K562 (cell line): ENCODE data around the gene C1QTNF5. TPM values are rescaled to one million over a fixed set of nuclear protein-coding genes. Genes with fewer than 3 reads are reported as not detected.
A peak's percentile ranks its signal among the peaks of the same experiment; 100 is the strongest.

Source experiments
- BCOR ChIP-seq: fragments of 450-650 bp; IDR thresholded peaks from 2 replicates; pipeline ENCODE4 v1.6.1; 2016
- CBX3 ChIP-seq, 2 experiments: IDR thresholded peaks; 1 replicate in 1 of 2; 2 replicates in 1 of 2; pipeline ENCODE4 v1.6.1; 2012; ENCODE audit warnings: inconsistent platforms in 2 of 2, low read length in 2 of 2, borderline replicate concordance in 1 of 2, control low read depth in 1 of 2
- CREM ChIP-seq: IDR thresholded peaks from 2 replicates; pipeline ENCODE4 v1.6.1; 2014; ENCODE audit warnings: antibody characterized with exemption, low read depth
- ESRRA ChIP-seq: fragments of 450-650 bp; IDR thresholded peaks from 2 replicates; pipeline ENCODE4 v1.6.1; 2014; ENCODE audit warnings: low read depth, mild to moderate bottlenecking, moderate library complexity, borderline replicate concordance
- ETV6 ChIP-seq, 3 experiments: fragments of 150-350 bp in 1 of 3; sonication (generic) in 1 of 3; formaldehyde crosslinking in 1 of 3; IDR thresholded peaks; 2 replicates each; pipeline versions ENCODE4 v1.6.1 to v1.8.0; 2014 to 2022; ENCODE audit warnings: borderline replicate concordance in 2 of 3, low read depth in 2 of 3, antibody characterized with exemption in 1 of 3, low read length in 1 of 3, mild to moderate bottlenecking in 1 of 3, missing genetic modification reagents in 1 of 3
- IFI16 ChIP-seq: fragments of 250-450 bp; sonication (Bioruptor Pico); IDR thresholded peaks from 2 replicates; pipeline ENCODE4 v2.1.2; 2022; ENCODE audit warnings: mild to moderate bottlenecking, inconsistent platforms
- MTA1 ChIP-seq: fragments of 450-650 bp; IDR thresholded peaks from 2 replicates; pipeline ENCODE4 v1.6.1; 2017; ENCODE audit warnings: borderline replicate concordance
- NONO ChIP-seq, 2 experiments: fragments of 200-400 bp in 1 of 2; fragments of 450-650 bp in 1 of 2; formaldehyde crosslinking in 1 of 2; IDR thresholded peaks; 2 replicates each; pipeline ENCODE4 v1.6.1; 2017; ENCODE audit warnings: low read depth in 2 of 2, mild to moderate bottlenecking in 2 of 2, moderate library complexity in 2 of 2, low read length in 1 of 2
- NR1H2 ChIP-seq: sonication (generic); formaldehyde crosslinking; IDR thresholded peaks from 2 replicates; pipeline ENCODE4 v1.4.0; 2020; ENCODE audit warnings: mild to moderate bottlenecking, missing genetic modification reagents
- POLR3G ChIP-seq: IDR thresholded peaks from 2 replicates; pipeline ENCODE4 v1.6.1; 2011; ENCODE audit not compliant: insufficient read length, insufficient replicate concordance; ENCODE audit errors: extremely low read depth
- SP2 ChIP-seq: IDR thresholded peaks from 2 replicates; pipeline ENCODE4 v1.6.1; 2011; ENCODE audit warnings: mild to moderate bottlenecking, low read depth, low read length, moderate library complexity; ENCODE audit not compliant: poor library complexity, severe bottlenecking; ENCODE audit errors: extremely low read depth
- TARDBP ChIP-seq: fragments of 450-650 bp; IDR thresholded peaks from 2 replicates; pipeline ENCODE4 v1.6.1; 2016
- ZBTB17 ChIP-seq: fragments of 450-650 bp; formaldehyde crosslinking; IDR thresholded peaks from 2 replicates; pipeline ENCODE4 v1.4.0; 2020; ENCODE audit warnings: mild to moderate bottlenecking
- ZNF12 ChIP-seq: sonication (generic); formaldehyde crosslinking; IDR thresholded peaks from 2 replicates; pipeline ENCODE4 v1.4.0; 2020; ENCODE audit warnings: mild to moderate bottlenecking, missing genetic modification reagents
- ZNF174 ChIP-seq: fragments of 250-450 bp; sonication (Bioruptor Pico); IDR thresholded peaks from 2 replicates; pipeline ENCODE4 v1.4.0; 2020; ENCODE audit warnings: mild to moderate bottlenecking
- ZNF766 ChIP-seq: fragments of 200-800 bp; sonication (Bioruptor generic); conservative IDR thresholded peaks from 2 replicates; pipeline ENCODE4 v1.6.1; 2016; ENCODE audit warnings: missing genetic modification characterization, missing compliant biosample characterization
- polyA plus RNA-seq, 8 experiments: library from polyadenylated mRNA; depleted of rRNA in 4 of 8; stranded (reverse) in 5 of 8; unstranded in 3 of 8; fragments of >200 nt; fragmentation: Nextera tagmentation in 2 of 8; fragmentation: Illumina TruSeq in 1 of 8; extraction: Ambion mirVana in 2 of 8; extraction: Trizol in 1 of 8; gene quantifications; 2 replicates each; pipeline versions ENCODE4 v1.2.1 to v1.2.3, GENCODE V29; 2011 to 2014; ENCODE audit warnings: inconsistent platforms in 1 of 8, missing spikeins in 1 of 8
- total RNA-seq, 7 experiments: library from RNA; depleted of rRNA in 6 of 7; stranded (reverse); fragments of >200 nt in 6 of 7; fragmentation: Illumina TruSeq in 2 of 7; extraction: Trizol in 2 of 7; gene quantifications; 2 replicates each; pipeline versions ENCODE4 v1.2.1 to v1.2.3, GENCODE V29; 2011 to 2021; ENCODE audit warnings: low replicate concordance in 1 of 7
- TF ChIP-seq, protein P1 (sequence below): fragments of 450-650 bp; formaldehyde crosslinking; IDR thresholded peaks from 2 replicates; pipeline ENCODE4 v1.4.0; 2022; ENCODE audit warnings: missing genetic modification characterization
- TF ChIP-seq, protein P2 (sequence below): conservative IDR thresholded peaks from 2 replicates; pipeline ENCODE4 v1.6.1; 2011; ENCODE audit warnings: low read depth, mild to moderate bottlenecking, low read length; ENCODE audit not compliant: control insufficient read depth
- TF ChIP-seq, protein P3 (sequence below): sonication (generic); IDR thresholded peaks from 2 replicates; pipeline ENCODE4 v1.6.1; 2016
- TF ChIP-seq, protein P4 (sequence below): fragments of 250-450 bp; sonication (Bioruptor Pico); IDR thresholded peaks from 2 replicates; pipeline ENCODE4 v1.5.0; 2021
- TF ChIP-seq, protein P5 (sequence below): fragments of 450-650 bp; formaldehyde crosslinking; IDR thresholded peaks from 2 replicates; pipeline ENCODE4 v1.4.0; 2020; ENCODE audit warnings: mild to moderate bottlenecking, moderate library complexity

C1QTNF5 gene
- total and polyA plus RNA-seq, 9 of the 15 experiments (the other 6 are each of a cell fraction or from before 2014, with no cell fraction given), result 0.07 to 0.76 (median 0.24) TPM; not detected in 1

DNA sequence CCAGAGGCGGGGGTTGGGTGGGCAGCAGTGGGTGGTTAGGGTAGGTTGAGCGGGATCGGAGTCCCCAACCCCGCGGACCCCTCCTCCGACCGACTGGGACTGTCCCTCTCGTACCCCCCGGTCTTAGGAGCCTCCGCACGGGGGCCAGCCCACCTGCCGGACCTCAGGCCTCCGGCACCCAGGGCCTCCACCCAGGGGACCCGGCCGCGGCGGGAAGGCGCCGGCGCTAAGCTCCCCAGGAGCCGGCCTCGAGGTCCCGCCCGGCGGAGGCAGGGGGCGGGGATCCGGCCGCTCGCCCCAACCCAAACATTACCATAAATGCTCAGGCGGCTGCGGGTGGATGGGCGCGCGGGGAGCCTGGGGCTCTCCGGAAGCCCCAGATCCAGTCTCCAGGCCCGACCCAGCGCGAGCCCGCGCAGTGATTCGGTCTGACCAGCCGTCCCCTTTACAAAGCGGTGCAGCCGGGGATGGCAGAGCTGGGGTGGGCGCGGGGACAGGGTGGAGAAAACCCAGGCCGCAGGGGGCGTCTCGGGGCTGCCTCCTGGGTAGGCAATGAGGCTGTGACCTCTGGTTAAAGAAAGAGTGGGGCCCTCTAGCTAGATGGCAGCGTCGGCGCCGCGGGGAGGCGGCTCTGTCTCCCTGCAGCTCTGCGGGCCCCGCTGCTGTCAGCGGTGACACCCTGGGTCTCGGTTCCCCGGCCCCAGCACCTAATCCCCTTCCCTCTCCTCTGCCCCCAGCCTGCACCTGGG, 19.7 kb downstream of the C1QTNF5 start (continued):
- TF ChIP-seq, protein P1, sequence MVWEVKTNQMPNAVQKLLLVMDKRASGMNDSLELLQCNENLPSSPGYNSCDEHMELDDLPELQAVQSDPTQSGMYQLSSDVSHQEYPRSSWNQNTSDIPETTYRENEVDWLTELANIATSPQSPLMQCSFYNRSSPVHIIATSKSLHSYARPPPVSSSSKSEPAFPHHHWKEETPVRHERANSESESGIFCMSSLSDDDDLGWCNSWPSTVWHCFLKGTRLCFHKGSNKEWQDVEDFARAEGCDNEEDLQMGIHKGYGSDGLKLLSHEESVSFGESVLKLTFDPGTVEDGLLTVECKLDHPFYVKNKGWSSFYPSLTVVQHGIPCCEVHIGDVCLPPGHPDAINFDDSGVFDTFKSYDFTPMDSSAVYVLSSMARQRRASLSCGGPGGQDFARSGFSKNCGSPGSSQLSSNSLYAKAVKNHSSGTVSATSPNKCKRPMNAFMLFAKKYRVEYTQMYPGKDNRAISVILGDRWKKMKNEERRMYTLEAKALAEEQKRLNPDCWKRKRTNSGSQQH (CRISPR knock-in tag), result no peak
- TF ChIP-seq, protein P2, sequence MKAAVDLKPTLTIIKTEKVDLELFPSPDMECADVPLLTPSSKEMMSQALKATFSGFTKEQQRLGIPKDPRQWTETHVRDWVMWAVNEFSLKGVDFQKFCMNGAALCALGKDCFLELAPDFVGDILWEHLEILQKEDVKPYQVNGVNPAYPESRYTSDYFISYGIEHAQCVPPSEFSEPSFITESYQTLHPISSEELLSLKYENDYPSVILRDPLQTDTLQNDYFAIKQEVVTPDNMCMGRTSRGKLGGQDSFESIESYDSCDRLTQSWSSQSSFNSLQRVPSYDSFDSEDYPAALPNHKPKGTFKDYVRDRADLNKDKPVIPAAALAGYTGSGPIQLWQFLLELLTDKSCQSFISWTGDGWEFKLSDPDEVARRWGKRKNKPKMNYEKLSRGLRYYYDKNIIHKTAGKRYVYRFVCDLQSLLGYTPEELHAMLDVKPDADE, result peak; percentile 61; the same call in 1 of the 2 replicates
- TF ChIP-seq SP2 (no peak), CREM (no peak), NR1H2 (0 out of 2 replicates have a peak, but pooled peaks have one; percentile 42), ZNF12 (CRISPR knock-in tag) (no peak), NONO (IDR thresholded peaks at IDR 0.05; ENCODE audit: low read depth in 2 of 2, low read length in 1 of 2) (peak; percentile 60 to 61; a peak in 2 of 4 replicates), POLR3G (no peak), ETV6 (IDR thresholded peaks at IDR 0.05; ENCODE audit: borderline replicate concordance in 1 of 2, low read depth in 2 of 2, low read length in 1 of 2) (no peak), ETV6 (CRISPR knock-in tag; IDR thresholded peaks at IDR 0.05; ENCODE audit: borderline replicate concordance) (no peak), CBX3 (IDR thresholded peaks at IDR 0.05; ENCODE audit: borderline replicate concordance in 1 of 2, low read length in 2 of 2) (no peak), ZBTB17 (CRISPR knock-in tag) (no peak; the same call in 1 of the 2 replicates), ZNF766 (CRISPR knock-in tag) (peak; percentile 27; the same call in 1 of the 2 replicates), ZNF174 (CRISPR knock-in tag) (no peak), BCOR (no peak), MTA1 (no peak), TARDBP (no peak), ESRRA (peak; percentile 29; the same call in 1 of the 2 replicates), IFI16 (no peak)
- TF ChIP-seq, protein P3, sequence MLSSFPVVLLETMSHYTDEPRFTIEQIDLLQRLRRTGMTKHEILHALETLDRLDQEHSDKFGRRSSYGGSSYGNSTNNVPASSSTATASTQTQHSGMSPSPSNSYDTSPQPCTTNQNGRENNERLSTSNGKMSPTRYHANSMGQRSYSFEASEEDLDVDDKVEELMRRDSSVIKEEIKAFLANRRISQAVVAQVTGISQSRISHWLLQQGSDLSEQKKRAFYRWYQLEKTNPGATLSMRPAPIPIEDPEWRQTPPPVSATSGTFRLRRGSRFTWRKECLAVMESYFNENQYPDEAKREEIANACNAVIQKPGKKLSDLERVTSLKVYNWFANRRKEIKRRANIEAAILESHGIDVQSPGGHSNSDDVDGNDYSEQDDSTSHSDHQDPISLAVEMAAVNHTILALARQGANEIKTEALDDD, result no peak
- TF ChIP-seq, protein P4, sequence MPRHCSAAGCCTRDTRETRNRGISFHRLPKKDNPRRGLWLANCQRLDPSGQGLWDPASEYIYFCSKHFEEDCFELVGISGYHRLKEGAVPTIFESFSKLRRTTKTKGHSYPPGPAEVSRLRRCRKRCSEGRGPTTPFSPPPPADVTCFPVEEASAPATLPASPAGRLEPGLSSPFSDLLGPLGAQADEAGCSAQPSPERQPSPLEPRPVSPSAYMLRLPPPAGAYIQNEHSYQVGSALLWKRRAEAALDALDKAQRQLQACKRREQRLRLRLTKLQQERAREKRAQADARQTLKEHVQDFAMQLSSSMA (CRISPR knock-in tag), result no peak
- TF ChIP-seq, protein P5, sequence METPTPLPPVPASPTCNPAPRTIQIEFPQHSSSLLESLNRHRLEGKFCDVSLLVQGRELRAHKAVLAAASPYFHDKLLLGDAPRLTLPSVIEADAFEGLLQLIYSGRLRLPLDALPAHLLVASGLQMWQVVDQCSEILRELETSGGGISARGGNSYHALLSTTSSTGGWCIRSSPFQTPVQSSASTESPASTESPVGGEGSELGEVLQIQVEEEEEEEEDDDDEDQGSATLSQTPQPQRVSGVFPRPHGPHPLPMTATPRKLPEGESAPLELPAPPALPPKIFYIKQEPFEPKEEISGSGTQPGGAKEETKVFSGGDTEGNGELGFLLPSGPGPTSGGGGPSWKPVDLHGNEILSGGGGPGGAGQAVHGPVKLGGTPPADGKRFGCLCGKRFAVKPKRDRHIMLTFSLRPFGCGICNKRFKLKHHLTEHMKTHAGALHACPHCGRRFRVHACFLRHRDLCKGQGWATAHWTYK (CRISPR knock-in tag), result no peak; the same call in 1 of the 2 replicates
